GM12878 (cell line): ENCODE measurements around the gene TTC33. TPM values are rescaled to one million over a fixed set of nuclear protein-coding genes. Genes with fewer than 3 reads are reported as not detected.

ENCODE experiments used
- ATAC-seq: fragments of 200-7000 bp; cut with Tn5 transposase; 3 replicates; pipeline ENCODE4 v1.9.1; 2020; ENCODE audit warnings: mild to moderate bottlenecking, moderate library complexity
- Bru-seq: library from RNA; stranded (reverse); fragments of 400-500 nt; gene quantifications from one replicate; lab custom pipeline; 2021; lab: Mats Ljungman, UMichigan
- BruChase-seq, 2 experiments: library from RNA; stranded (reverse); fragments of 400-500 nt; gene quantifications; one replicate each; lab custom pipeline; 2021; lab: Mats Ljungman, UMichigan
- BruUV-seq: library from RNA; stranded (reverse); fragments of 400-500 nt; replicated peaks from 2 replicates; lab custom pipeline; 2021; lab: Mats Ljungman, UMichigan
- CTCF ChIA-PET: fragments of 300-600 bp; sonication (Branson Sonifier 250); formaldehyde crosslinking; extraction: SDS; loops from one replicate; lab custom pipeline; 2021; ENCODE audit warnings: inconsistent platforms; lab: Yijun Ruan, JAX
- POLR2A ChIA-PET: fragments of 350-600 bp; formaldehyde crosslinking; extraction: SDS; loops from one replicate; lab custom pipeline; 2021; ENCODE audit warnings: inconsistent platforms; lab: Charles Lee
- RAD21 ChIA-PET: fragments of 300-600 bp; sonication (Branson Sonifier 250); formaldehyde crosslinking; loops from one replicate; lab custom pipeline; 2023; ENCODE audit warnings: antibody characterized with exemption; ENCODE audit not compliant: unreplicated experiment; lab: Charles Lee
- SMC1A ChIA-PET: fragments of 300-600 bp; sonication (Branson Sonifier 250); formaldehyde crosslinking; loops from one replicate; lab custom pipeline; 2023; ENCODE audit not compliant: unreplicated experiment, uncharacterized antibody; lab: Charles Lee
- DNase-seq: peaks from one replicate; pipeline ENCODE4 v3.0.0-alpha.2; 2011; ENCODE audit warnings: low read depth, low spot score
- FAIRE-seq: peaks from 3 replicates; lab custom pipeline; 2011; peaks lifted over from hg19 to GRCh38; lab: Jason Lieb, UNC
- H2AFZ ChIP-seq: 2 replicates; pipeline ENCODE4 v1.6.0; 2011; ENCODE audit warnings: low read depth, low read length, control low read depth; ENCODE audit not compliant: control insufficient read depth
- H3K27ac ChIP-seq: 2 replicates; pipeline ENCODE4 v1.5.1; 2011; ENCODE audit warnings: control low read depth; ENCODE audit not compliant: control insufficient read depth, insufficient read depth
- H3K27me3 ChIP-seq, 2 experiments: replicated peaks in 1 of 2; 2 replicates each; pipeline versions ENCODE4 v1.6.0 to v1.6.1; 2011; ENCODE audit warnings: low read length in 1 of 2; ENCODE audit not compliant: control insufficient read depth in 2 of 2, insufficient read depth in 2 of 2
- H3K36me3 ChIP-seq, 2 experiments: 2 replicates each; pipeline ENCODE4 v1.5.1; 2011; ENCODE audit warnings: low read length in 1 of 2; ENCODE audit not compliant: control insufficient read depth in 2 of 2, insufficient read depth in 2 of 2
- H3K4me1 ChIP-seq: 2 replicates; pipeline ENCODE4 v1.6.1; 2011; ENCODE audit warnings: mild to moderate bottlenecking, low read length, moderate library complexity, mixed read lengths; ENCODE audit not compliant: control insufficient read depth, insufficient read depth
- H3K4me2 ChIP-seq: 2 replicates; pipeline ENCODE4 v1.6.0; 2011; ENCODE audit warnings: control low read depth; ENCODE audit not compliant: control insufficient read depth, insufficient read depth
- H3K4me3 ChIP-seq: fragments of 200-600 bp; sonication (generic); 2 replicates; pipeline ENCODE4 v1.5.1; 2016
- H3K79me2 ChIP-seq: 2 replicates; pipeline ENCODE4 v1.6.0; 2011; ENCODE audit warnings: low read length; ENCODE audit not compliant: control insufficient read depth, insufficient read depth
- H3K9ac ChIP-seq: 2 replicates; pipeline ENCODE4 v1.8.0; 2011; ENCODE audit warnings: low read length, control low read depth, mixed read lengths; ENCODE audit not compliant: control insufficient read depth, insufficient read depth
- H3K9me3 ChIP-seq: replicated peaks from 3 replicates; pipeline ENCODE4 v1.5.1; 2011; ENCODE audit warnings: mild to moderate bottlenecking, low read length; ENCODE audit not compliant: control insufficient read depth, insufficient read depth
- H4K20me1 ChIP-seq: 2 replicates; pipeline ENCODE4 v1.6.0; 2011; ENCODE audit not compliant: control insufficient read depth, insufficient read depth
- CEBPZ ChIP-seq: fragments of 150-350 bp; IDR thresholded peaks from 2 replicates; pipeline ENCODE4 v1.6.1; 2016; ENCODE audit warnings: low read depth, low read length
- NR2F1 ChIP-seq: fragments of 450-650 bp; conservative IDR thresholded peaks from 2 replicates; pipeline ENCODE4 v1.6.1; 2017; ENCODE audit warnings: mild to moderate bottlenecking
- RB1 ChIP-seq: fragments of 450-650 bp; formaldehyde crosslinking; IDR thresholded peaks from 2 replicates; pipeline ENCODE4 v1.6.1; 2017; ENCODE audit warnings: mild to moderate bottlenecking, borderline replicate concordance
- SIX5 ChIP-seq: IDR thresholded peaks from 2 replicates; pipeline ENCODE4 v1.6.1; 2011; ENCODE audit warnings: mild to moderate bottlenecking, low read depth, low read length, moderate library complexity; ENCODE audit not compliant: severe bottlenecking
- SP1 ChIP-seq: IDR thresholded peaks from one replicate; pipeline ENCODE4 v1.6.1; 2011; ENCODE audit warnings: low read depth, low read length
- SREBF1 ChIP-seq: IDR thresholded peaks from 2 replicates; pipeline ENCODE4 v1.6.1; 2012; ENCODE audit warnings: mild to moderate bottlenecking, low read length
- ZBTB40 ChIP-seq: fragments of 450-650 bp; IDR thresholded peaks from 2 replicates; pipeline ENCODE4 v1.6.1; 2016; ENCODE audit warnings: mild to moderate bottlenecking, moderate library complexity, borderline replicate concordance
- WGBS: methylation state at CpG from one replicate; pipeline ENCODE4 v1.1.6; 2016; ENCODE audit warnings: low lambda C conversion rate; ENCODE audit not compliant: insufficient replicate concordance, insufficient coverage; ENCODE audit errors: missing lambda C conversion rate; 5-methylcytosine and 5-hydroxymethylcytosine counted together
- in situ Hi-C: fragments of 300-500 bp; cut with MboI; formaldehyde crosslinking; loops from 9 replicates; pipeline ENCODE4 v1.14.3; 2018; ENCODE audit warnings: mixed read lengths
- intact Hi-C: fragments of 100-400 bp; cut with micrococcal nuclease; formaldehyde crosslinking; loops from one replicate; pipeline ENCODE4 v1.14.2; 2022; ENCODE audit not compliant: unreplicated experiment
- long read RNA-seq, 2 experiments: library from polyadenylated mRNA; unstranded; transcript quantifications; one replicate each; pipeline ENCODE4 v2.0.0, GENCODE V29; 2019 to 2020
- polyA minus RNA-seq, 3 experiments: library from RNA; depleted of rRNA, polyadenylated mRNA; stranded (reverse); fragments of >200 nt; gene quantifications; 2 replicates each; pipeline ENCODE4 v1.2.3, GENCODE V29; 2011
- polyA plus RNA-seq, 11 experiments: library from polyadenylated mRNA; depleted of rRNA in 4 of 11; unstranded in 6 of 11; stranded (reverse) in 5 of 11; fragments of >200 nt; fragmentation: Nextera tagmentation in 4 of 11; fragmentation: Illumina TruSeq in 1 of 11; extraction: Ambion mirVana in 4 of 11; extraction: Trizol in 1 of 11; gene quantifications; 1 replicate in 1 of 11; 2 replicates in 10 of 11; pipeline versions ENCODE4 v1.2.1 to v1.2.3, GENCODE V29; 2011 to 2016; ENCODE audit warnings: inconsistent platforms in 2 of 11, missing spikeins in 2 of 11, low read depth in 1 of 11
- total RNA-seq, 4 experiments: library from RNA; depleted of rRNA in 3 of 4; stranded (reverse); fragments of >200 nt in 3 of 4; fragmentation: Illumina TruSeq in 1 of 4; extraction: Trizol in 1 of 4; gene quantifications; 2 replicates each; pipeline versions ENCODE4 v1.2.1 to v1.2.3, GENCODE V29; 2013 to 2021

The TTC33 gene
- total RNA-seq (2013; cell fraction: nucleolus; rRNA removed) = 7.5 and 8.6 TPM in 2 replicates
- total RNA-seq (2014; rRNA removed) (7.9 and 11.3 TPM in 2 replicates), total RNA-seq (2014; rRNA removed; fragmentation: Illumina TruSeq; extraction: Trizol) (17.6 and 18.8 TPM in 2 replicates), total RNA-seq (2021) (10.0 and 11.0 TPM in 2 replicates), polyA plus RNA-seq (2011; rRNA removed) (11.4 and 19.9 TPM in 2 replicates), polyA plus RNA-seq (2014; fragmentation: Illumina TruSeq; extraction: Trizol) (15.7 and 18.1 TPM in 2 replicates), polyA plus RNA-seq (2014; fragmentation: Nextera tagmentation; extraction: Ambion mirVana) (10 to 100 TPM; 13.4 to 20.3 TPM), polyA plus RNA-seq (2014; rRNA removed) (5.7 and 8.0 TPM in 2 replicates), polyA plus RNA-seq (2016; fragmentation: Nextera tagmentation; extraction: Ambion mirVana) (10 to 100 TPM; 17.8 to 22.3 TPM), polyA minus RNA-seq (2011; rRNA and poly(A)+ RNA removed) (7.8 and 8.9 TPM in 2 replicates), Bru-seq, nascent RNA (percentile 48 among the genes with signal in this experiment), BruChase-seq, experiment 1, labeled RNA remaining after a 6-hour chase (percentile 49 among the genes with signal in this experiment), BruChase-seq, experiment 2, labeled RNA remaining after a 2-hour chase (percentile 54 among the genes with signal in this experiment)
- 4.9 TPM for polyA plus RNA-seq (2011; ENCODE audit: low read depth)
- polyA plus RNA-seq (2011; cell fraction: cytosol; rRNA removed) = 2.6 and 3.8 TPM in 2 replicates
- polyA plus RNA-seq (2011; cell fraction: nucleus; rRNA removed) = 3.7 and 4.6 TPM in 2 replicates
- polyA plus RNA-seq (2012) = 6.0 and 7.3 TPM in 2 replicates
- polyA minus RNA-seq (2011; cell fraction: cytosol; rRNA and poly(A)+ RNA removed) = 2.4 and 9.8 TPM in 2 replicates
- 2.2 and 3.4 TPM in 2 replicates for polyA minus RNA-seq (2011; cell fraction: nucleus; rRNA and poly(A)+ RNA removed)
- long read RNA-seq, experiment 1, transcript TTC33-201 (5 exons, 2,612 nt) = major isoform, 11 of 16 reads
- long read RNA-seq, experiment 1, partial matches to known transcripts = 0 of 16 reads
- long read RNA-seq, experiment 1, other reads (novel, unspliced or antisense) = 3 of 16 reads
- long read RNA-seq, experiment 2, transcript TTC33-201 (5 exons, 2,612 nt) = major isoform, 64 of 72 reads
- long read RNA-seq, experiment 2, partial matches to known transcripts = 1 of 72 reads
- long read RNA-seq, experiment 2, other reads (novel, unspliced or antisense) = 5 of 72 reads

GRCh38 chr5:40755407-40756365 lies at the start of gene TTC33:
TTC33 (minus strand) TSS chr5:40755961; CDS start chr5:40747018, 8,943 bp downstream.
- in situ Hi-C loops (loop anchor here (5.0 kb wide), 1 partner anchor 82 kb away; the partner anchor contains the start of gene RPL37), intact Hi-C loops (loop anchor here (1.0 to 2.0 kb wide), 3 partner anchors 43 to 123 kb away; partner anchors contain the start of gene PRKAA1)
- peaks cover 7% of the 10 kb centered on the region; the same call in 1 of the 2 replicates for H3K4me1 ChIP-seq
- peak within 1 kb of the TSS; percentile 88 for H3K4me3 ChIP-seq
- ChIA-PET POLR2A (interaction anchor here (0.8 kb wide), 1 partner anchor 74 kb away, joined by 3 read pairs; no protein-coding TSS in a partner anchor), RAD21 (no interaction called here), SMC1A (no interaction called here), CTCF (interaction anchor here (1.0 to 1.8 kb wide), 3 partner anchors 9 to 80 kb away, joined by 4 to 7 read pairs (median 4); partner anchors contain the start of gene RPL37)
- peak within 1 kb of the TSS; percentile 87 for H3K4me2 ChIP-seq
- 0 out of 4 replicates have a peak, but pooled peaks cover 0 to 2% of the 10 kb centered on the region in 2 experiments for H3K36me3 ChIP-seq
- H3K9me3 ChIP-seq = no peaks in the 10 kb centered on the region; the same call in 2 of the 3 replicates
- peak within 1 kb of the TSS; percentile 80 for H3K9ac ChIP-seq
- DNase-seq = peak; percentile 61
- peak within 1 kb of the TSS; percentile 74 for H3K27ac ChIP-seq
- peak; percentile 95 for ATAC-seq
- no peaks in the 10 kb centered on the region for H4K20me1 ChIP-seq
- BruUV-seq = TSS peak; percentile 84
- 11% methylated on average over 70 of the region's 80 CpGs for WGBS
- no peaks in the 10 kb centered on the region for H3K27me3 ChIP-seq
- peaks cover 21% of the 10 kb centered on the region for H3K79me2 ChIP-seq
- FAIRE-seq = peak; percentile 66
- peak within 1 kb of the TSS; percentile 96 for H2AFZ ChIP-seq
- TF ChIP-seq SREBF1 (peak; percentile 74), ZBTB40 (peak; percentile 53; the same call in 1 of the 2 replicates), SIX5 (peak; percentile 99), SP1 (peak; percentile 36), RB1 (peak; percentile 100; the same call in 1 of the 2 replicates), NR2F1 (peak; percentile 42; the same call in 1 of the 2 replicates), CEBPZ (no peak)
